HFFc6 (cell line): Measurements from ENCODE around the gene PAMR1. TPM values are rescaled to one million over a fixed set of nuclear protein-coding genes. Genes with fewer than 3 reads are reported as not detected.

ENCODE experiments used
- DNase-seq: peaks from one replicate; pipeline ENCODE4 v3.0.0-alpha.2; 2018
- H3K27ac Mint-ChIP-seq: 2 replicates; pipeline ENCODE4 v1.8.0; 2020; ENCODE audit warnings: mild to moderate bottlenecking, mixed read lengths
- H3K27me3 Mint-ChIP-seq: 2 replicates; pipeline ENCODE4 v1.8.0; 2021; ENCODE audit warnings: mild to moderate bottlenecking, moderate library complexity, mixed read lengths; ENCODE audit not compliant: insufficient read depth
- H3K36me3 Mint-ChIP-seq: 2 replicates; pipeline ENCODE4 v1.8.0; 2021; ENCODE audit warnings: low read depth, mixed read lengths
- H3K4me1 Mint-ChIP-seq: 2 replicates; pipeline ENCODE4 v1.8.0; 2020; ENCODE audit warnings: low read depth, mixed read lengths
- H3K4me3 Mint-ChIP-seq: 2 replicates; pipeline ENCODE4 v1.8.0; 2020; ENCODE audit warnings: mild to moderate bottlenecking, moderate library complexity, mixed read lengths
- H3K9me3 Mint-ChIP-seq: 2 replicates; pipeline ENCODE4 v1.8.0; 2020; ENCODE audit warnings: mild to moderate bottlenecking, mixed read lengths
- CTCF ChIP-seq: fragments of 200-600 bp; sonication (generic); IDR thresholded peaks from 2 replicates; pipeline ENCODE4 v1.5.0; 2021; ENCODE audit warnings: antibody characterized with exemption, mild to moderate bottlenecking
- long read RNA-seq: library from polyadenylated mRNA; unstranded; transcript quantifications from one replicate; pipeline ENCODE4 v2.0.0, GENCODE V29; 2019
- total RNA-seq, 6 experiments: library from RNA; stranded (reverse); fragmentation: NEBNext Ultra II Directional; extraction: Animal tissue kit (Norgen Biotek cat#: 25700); gene quantifications; 2 replicates in 1 of 6; 3 replicates in 5 of 6; pipeline ENCODE4 v1.2.3, GENCODE V29; 2021

Gene PAMR1
- 100 to 1,000 TPM; 151 to 209 (median 191) TPM for total RNA-seq
- long read RNA-seq, transcript PAMR1-209 (12 exons, 2,785 nt): minor isoform, 29 of 163 reads
- long read RNA-seq, transcript PAMR1-207 (11 exons, 3,142 nt): major isoform, 83 of 163 reads
- long read RNA-seq, partial matches to known transcripts: 31 of 163 reads
- long read RNA-seq, other reads (novel, unspliced or antisense): 20 of 163 reads

- TF ChIP-seq CTCF: no peak
- Mint-ChIP-seq H3K9me3 (no peaks in the 10 kb centered on the region), H3K4me1 (peaks cover 77% of the 10 kb centered on the region), H3K4me3 (peak within 1 kb of the TSS; percentile 91), H3K27ac (peak within 1 kb of the TSS; percentile 63), H3K27me3 (peaks cover 2% of the 10 kb centered on the region; the same call in 1 of the 2 replicates), H3K36me3 (peaks cover 16% of the 10 kb centered on the region)
- DNase-seq: peak; percentile 74
These were observed at the start of gene PAMR1 for GRCh38 chr11:35525501-35526175. Gene PAMR1, minus strand, starts transcription at chr11:35525616. Its CDS starts 31 bp downstream, at chr11:35525585.

GRCh38 chr11:35571696-35572095 lies 46.3 kb upstream of the PAMR1 start:
- peaks cover 15% of the 10 kb centered on the region for H3K9me3 Mint-ChIP-seq
- no peak overlapping the region for H3K27ac Mint-ChIP-seq
- peaks cover 37% of the 10 kb centered on the region for H3K4me1 Mint-ChIP-seq
- H3K27me3 Mint-ChIP-seq: peaks cover 1% of the 10 kb centered on the region
- TF ChIP-seq CTCF: no peak
- peaks cover 33% of the 10 kb centered on the region for H3K36me3 Mint-ChIP-seq
- DNase-seq: no peak
- no peak overlapping the region for H3K4me3 Mint-ChIP-seq

- H3K27me3 Mint-ChIP-seq: no peaks in the 10 kb centered on the region; the same call in 1 of the 2 replicates
- TF ChIP-seq CTCF: no peak
- no peak overlapping the region for H3K4me3 Mint-ChIP-seq
- H3K36me3 Mint-ChIP-seq: peaks cover 21% of the 10 kb centered on the region
- no peaks in the 10 kb centered on the region for H3K9me3 Mint-ChIP-seq
- no peak for DNase-seq
- H3K4me1 Mint-ChIP-seq: peaks cover 57% of the 10 kb centered on the region
- H3K27ac Mint-ChIP-seq: no peak overlapping the region; the same call in 1 of the 2 replicates
These were observed 42.5 kb upstream of the PAMR1 start for GRCh38 chr11:35567737-35568465.

- Mint-ChIP-seq H3K9me3 (no peaks in the 10 kb centered on the region), H3K27ac (no peak overlapping the region), H3K27me3 (no peaks in the 10 kb centered on the region; the same call in 1 of the 2 replicates), H3K4me1 (peaks cover 58% of the 10 kb centered on the region), H3K36me3 (peaks cover 21% of the 10 kb centered on the region), H3K4me3 (no peak overlapping the region)
- DNase-seq: no peak
- no peak for TF ChIP-seq CTCF
These were observed 41.5 kb upstream of the PAMR1 start for GRCh38 chr11:35566885-35567284.

- DNase-seq: no peak
- Mint-ChIP-seq H3K4me1 (peaks cover 51% of the 10 kb centered on the region), H3K27ac (no peak overlapping the region), H3K27me3 (no peaks in the 10 kb centered on the region; the same call in 1 of the 2 replicates), H3K4me3 (no peak overlapping the region), H3K36me3 (peaks cover 21% of the 10 kb centered on the region), H3K9me3 (no peaks in the 10 kb centered on the region)
- no peak for TF ChIP-seq CTCF
These were observed 40.8 kb upstream of the PAMR1 start for GRCh38 chr11:35566181-35566580.
